ENCODE results near the gene DHCR7. TPM values are rescaled to one million over a fixed set of nuclear protein-coding genes. Genes with fewer than 3 reads are reported as not detected.

The DHCR7 gene
- total RNA-seq, 1 donor from 2014 or later: 32.3 TPM

- TF ChIP-seq CTCF (conservative IDR thresholded peaks at IDR 0.05; ENCODE audit: low read depth, low read length): no peak
- no peak overlapping the region for H3K4me3 ChIP-seq (ENCODE audit: low read depth, low read length)
- DNase-seq (ENCODE audit: low read depth): no peak
These were observed 25.0 kb upstream of the DHCR7 start for GRCh38 chr11:71472941-71473792.

GRCh38 chr11:71472357-71472885 lies 24.2 kb upstream of the DHCR7 start:
- no peak for TF ChIP-seq CTCF (conservative IDR thresholded peaks at IDR 0.05; ENCODE audit: low read depth, low read length)
- H3K4me3 ChIP-seq (ENCODE audit: low read depth, low read length): no peak overlapping the region

GRCh38 chr11:71470946-71471345 lies 22.8 kb upstream of the DHCR7 start:
- no peak overlapping the region for H3K4me3 ChIP-seq (ENCODE audit: low read depth, low read length)
- TF ChIP-seq CTCF (conservative IDR thresholded peaks at IDR 0.05; ENCODE audit: low read depth, low read length): no peak
- DNase-seq (ENCODE audit: low read depth): no peak

More at GRCh38 chr11:71472357-71472885, 24.2 kb upstream of the DHCR7 start:
- no peak for DNase-seq (ENCODE audit: low read depth)

- no peak for TF ChIP-seq CTCF (conservative IDR thresholded peaks at IDR 0.05; ENCODE audit: low read depth, low read length)
- DNase-seq (ENCODE audit: low read depth): no peak
- H3K4me3 ChIP-seq (ENCODE audit: low read depth, low read length): no peak overlapping the region
These were observed 19.0 kb upstream of the DHCR7 start for GRCh38 chr11:71467164-71467563.

GRCh38 chr11:71466358-71466757 lies 18.2 kb upstream of the DHCR7 start:
- no peak for TF ChIP-seq CTCF (conservative IDR thresholded peaks at IDR 0.05; ENCODE audit: low read depth, low read length)
- no peak for DNase-seq (ENCODE audit: low read depth)
- H3K4me3 ChIP-seq (ENCODE audit: low read depth, low read length): no peak overlapping the region

- H3K4me3 ChIP-seq (ENCODE audit: low read depth, low read length): no peak overlapping the region
- no peak for TF ChIP-seq CTCF (conservative IDR thresholded peaks at IDR 0.05; ENCODE audit: low read depth, low read length)
- no peak for DNase-seq (ENCODE audit: low read depth)
These were observed 16.9 kb upstream of the DHCR7 start for GRCh38 chr11:71465054-71465453.
